Ectodermal cell (in vitro differentiated cells): ENCODE measurements around the gene PTGER3.
A peak's percentile ranks its signal among the peaks of the same experiment; 100 is the strongest.

Experiments
- H3K27ac ChIP-seq: 2 replicates; pipeline ENCODE4 v1.7.0; 2013; ENCODE audit warnings: mild to moderate bottlenecking, low read depth, low read length; ENCODE audit not compliant: insufficient read depth, poor library complexity, severe bottlenecking
- H3K27me3 ChIP-seq: 2 replicates; pipeline ENCODE4 v1.7.0; 2013; ENCODE audit warnings: mild to moderate bottlenecking, low read length; ENCODE audit not compliant: insufficient read depth, control insufficient read depth, poor library complexity, severe bottlenecking
- H3K36me3 ChIP-seq: one replicate; pipeline ENCODE4 v1.7.0; 2013; ENCODE audit warnings: low read length; ENCODE audit not compliant: control insufficient read depth, insufficient read depth
- H3K4me1 ChIP-seq: one replicate; pipeline ENCODE4 v1.7.0; 2013; ENCODE audit warnings: low read length; ENCODE audit not compliant: control insufficient read depth, insufficient read depth
- H3K4me3 ChIP-seq: 2 replicates; pipeline ENCODE4 v1.7.0; 2013; ENCODE audit warnings: low read depth, low read length, control low read depth; ENCODE audit not compliant: insufficient read depth
- H3K9me3 ChIP-seq: 2 replicates; pipeline ENCODE4 v1.7.0; 2013; ENCODE audit warnings: mild to moderate bottlenecking, low read length, moderate library complexity; ENCODE audit not compliant: control insufficient read depth
- WGBS, 2 experiments: methylation state at CpG; one replicate each; pipeline ENCODE4 v1.1.7; 2013; ENCODE audit warnings: missing lambda C conversion rate in 2 of 2; 5-methylcytosine and 5-hydroxymethylcytosine counted together

The PTGER3 gene

DNA sequence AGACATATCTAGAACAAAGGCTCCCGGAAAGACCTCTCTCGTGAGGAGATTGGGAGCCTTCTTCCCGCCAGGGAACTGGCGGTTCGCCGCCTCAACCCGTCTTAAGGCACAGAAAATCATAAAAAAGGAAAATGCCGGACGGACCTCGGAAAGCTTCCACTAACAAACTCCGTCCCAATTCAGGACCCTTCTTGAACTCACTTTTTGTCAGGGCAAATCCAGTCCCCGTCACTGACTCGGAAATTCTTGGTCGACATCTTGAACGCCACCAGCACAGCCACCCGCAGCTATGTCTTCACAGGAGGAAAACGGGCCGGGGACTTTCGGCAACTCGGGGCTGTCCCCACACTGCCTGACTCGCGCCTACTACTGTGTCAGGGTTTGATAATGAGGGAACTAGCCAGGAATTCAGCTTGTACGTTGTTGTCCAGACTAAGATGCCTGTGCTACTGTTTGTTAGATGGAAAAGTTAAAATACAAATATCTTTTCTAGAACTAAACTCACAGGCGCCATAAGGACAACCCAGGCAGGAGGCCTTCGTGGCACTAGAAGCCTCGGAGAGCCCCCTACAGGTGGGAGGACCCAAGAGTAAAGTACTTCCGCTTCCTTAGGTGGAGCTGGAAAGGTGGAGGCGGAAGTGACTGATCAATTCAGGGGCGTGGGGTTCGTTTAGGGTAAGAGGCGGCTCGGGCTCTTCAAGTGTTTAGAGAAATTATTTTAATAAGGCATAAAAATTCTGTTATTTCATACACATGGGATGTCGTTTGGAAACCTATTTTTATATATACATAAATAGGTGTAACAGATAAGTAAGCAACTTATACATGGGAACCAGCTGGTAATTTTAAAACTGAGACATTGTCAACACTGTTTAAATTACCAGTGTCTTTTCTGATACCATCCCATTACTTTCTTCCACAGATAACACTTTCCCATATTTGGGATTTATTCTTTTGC is 33.4 kb upstream of the PTGER3 start, which contains the start of gene ZRANB2:
TSS of gene ZRANB2 (minus strand) at position 297 of the 958 bp plus-strand sequence. CDS start at position 257, 40 bp downstream.
- Histone ChIP-seq H3K27ac (peak within 1 kb of the TSS; percentile 76), H3K27me3 (peaks cover 36% of the 10 kb centered on the region), H3K4me3 (peak within 1 kb of the TSS; percentile 83), H3K36me3 (peaks cover 16% of the 10 kb centered on the region), H3K4me1 (peaks cover 5% of the 10 kb centered on the region), H3K9me3 (no peaks in the 10 kb centered on the region)
- WGBS, 2 experiments = 0 to 1% methylated on average over 29 to 31 of the region's 33 CpGs

DNA sequence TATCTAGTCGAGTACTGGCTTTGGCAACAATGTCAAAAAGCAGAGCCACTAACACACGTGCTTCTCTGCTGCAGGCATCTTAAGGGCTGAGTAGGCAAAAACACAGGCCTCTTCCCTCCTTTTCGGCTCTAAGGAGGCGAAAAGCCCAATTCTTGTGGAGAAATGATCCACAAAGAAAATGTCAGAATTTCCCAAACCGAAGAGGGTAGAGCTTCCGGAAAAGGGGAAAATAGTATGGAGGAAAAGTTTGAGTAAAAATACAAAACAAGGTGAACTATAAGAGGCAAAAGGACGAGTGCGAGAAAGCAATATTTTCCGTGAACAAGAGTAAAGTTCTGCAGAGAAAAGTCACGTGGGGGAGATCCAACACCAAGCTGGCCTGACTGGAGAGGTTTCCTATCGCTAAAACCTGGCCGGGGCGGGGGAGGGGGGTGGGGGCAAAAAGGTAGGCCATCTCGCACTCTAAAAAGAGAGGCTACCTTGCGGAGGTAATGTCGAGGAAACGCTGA is 32.7 kb upstream of the PTGER3 start:
- H3K9me3 ChIP-seq = no peaks in the 10 kb centered on the region
- peaks cover 20% of the 10 kb centered on the region for H3K36me3 ChIP-seq
- H3K4me1 ChIP-seq = peaks cover 5% of the 10 kb centered on the region
- 1 to 2% methylated on average over 17 of the region's 17 CpGs for WGBS, 2 experiments
- no peak overlapping the region for H3K27ac ChIP-seq
- peaks cover 28% of the 10 kb centered on the region for H3K27me3 ChIP-seq
- peak overlapping the region; percentile 83 for H3K4me3 ChIP-seq

- peaks cover 5% of the 10 kb centered on the region for H3K4me1 ChIP-seq
- H3K27ac ChIP-seq = no peak overlapping the region
- H3K4me3 ChIP-seq = no peak overlapping the region
- WGBS, 2 experiments = 100% methylated on average over 1 of the region's 1 CpG
- no peaks in the 10 kb centered on the region for H3K27me3 ChIP-seq
- H3K9me3 ChIP-seq = no peaks in the 10 kb centered on the region
- peaks cover 33% of the 10 kb centered on the region for H3K36me3 ChIP-seq
Measured at GRCh38 chr1:71074681-71075080, 27.1 kb upstream of the PTGER3 start.

DNA sequence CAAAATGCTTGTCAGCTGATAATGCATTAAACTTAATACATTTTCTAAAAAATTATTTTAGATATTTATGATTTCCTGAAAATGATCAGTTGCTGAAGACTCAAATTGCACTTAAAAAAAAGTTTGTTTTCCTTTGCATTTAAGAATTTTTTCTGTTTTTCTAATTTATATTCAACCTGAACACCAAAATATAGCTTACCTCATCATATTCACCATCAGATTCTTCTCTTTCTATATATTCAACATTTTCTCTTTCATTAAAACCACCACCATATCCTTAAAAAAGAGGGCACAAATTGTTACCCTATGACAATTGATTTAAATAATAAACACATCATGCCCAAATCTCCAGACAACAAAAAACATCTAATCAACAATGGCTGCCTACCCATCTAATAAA is 24.7 kb upstream of the PTGER3 start:
- no peaks in the 10 kb centered on the region for H3K9me3 ChIP-seq
- H3K27ac ChIP-seq = no peak overlapping the region
- no peak overlapping the region for H3K4me3 ChIP-seq
- no peaks in the 10 kb centered on the region for H3K4me1 ChIP-seq
- peaks cover 34% of the 10 kb centered on the region for H3K36me3 ChIP-seq
- H3K27me3 ChIP-seq = no peaks in the 10 kb centered on the region

- Histone ChIP-seq H3K36me3 (peaks cover 34% of the 10 kb centered on the region), H3K27me3 (no peaks in the 10 kb centered on the region), H3K27ac (no peak overlapping the region), H3K4me1 (no peaks in the 10 kb centered on the region), H3K9me3 (no peaks in the 10 kb centered on the region), H3K4me3 (no peak overlapping the region)
- 96 to 98% methylated on average over 4 of the region's 4 CpGs for WGBS, 2 experiments
Measured at GRCh38 chr1:71071720-71072119, 24.1 kb upstream of the PTGER3 start.

DNA sequence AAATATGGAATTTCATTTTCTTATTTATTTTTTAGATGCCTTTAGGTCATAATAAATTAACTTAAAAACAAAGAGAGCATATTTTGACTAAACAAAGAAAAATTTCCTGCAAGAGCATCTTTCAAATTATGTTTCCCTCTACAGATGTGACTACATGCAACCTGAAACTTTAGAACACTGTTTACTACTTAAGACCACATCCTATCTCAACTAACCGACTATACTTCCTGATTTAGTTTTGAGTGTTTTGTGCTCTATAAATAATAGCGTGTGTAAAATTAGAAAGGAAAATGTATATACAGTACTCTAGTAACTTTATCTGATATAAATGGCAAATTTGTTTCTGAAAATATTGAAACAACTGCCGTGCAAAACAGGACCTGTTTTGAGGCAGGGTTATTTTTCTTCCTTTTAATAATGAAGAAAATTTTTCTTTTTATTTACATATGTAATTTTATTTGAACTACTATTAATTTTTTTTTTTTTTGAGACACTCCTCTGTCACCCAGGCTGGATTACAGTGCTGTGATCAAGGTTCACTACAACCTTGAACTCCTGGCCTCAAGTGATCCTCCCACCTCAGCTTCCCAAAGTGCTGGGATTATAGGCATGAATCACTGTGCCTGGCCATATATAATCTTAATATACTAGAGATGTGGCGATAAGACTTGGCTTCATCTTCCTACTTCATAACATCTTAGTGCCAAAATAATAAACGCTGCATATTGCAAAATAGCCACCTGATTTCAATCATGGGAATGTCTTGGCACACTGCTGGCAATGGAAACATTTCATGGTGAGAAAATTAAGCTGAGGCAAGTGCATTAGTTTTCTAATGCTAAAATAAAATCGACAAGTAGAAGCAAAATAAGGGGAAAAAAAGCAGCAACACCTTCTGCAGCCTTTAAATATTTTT is 21.0 kb upstream of the PTGER3 start:
- no peak overlapping the region for H3K27ac ChIP-seq
- H3K4me1 ChIP-seq = no peaks in the 10 kb centered on the region
- H3K9me3 ChIP-seq = no peaks in the 10 kb centered on the region
- no peak overlapping the region for H3K4me3 ChIP-seq
- H3K27me3 ChIP-seq = no peaks in the 10 kb centered on the region
- H3K36me3 ChIP-seq = peaks cover 43% of the 10 kb centered on the region
- 93 to 96% methylated on average over 3 to 4 of the region's 6 CpGs for WGBS, 2 experiments

DNA sequence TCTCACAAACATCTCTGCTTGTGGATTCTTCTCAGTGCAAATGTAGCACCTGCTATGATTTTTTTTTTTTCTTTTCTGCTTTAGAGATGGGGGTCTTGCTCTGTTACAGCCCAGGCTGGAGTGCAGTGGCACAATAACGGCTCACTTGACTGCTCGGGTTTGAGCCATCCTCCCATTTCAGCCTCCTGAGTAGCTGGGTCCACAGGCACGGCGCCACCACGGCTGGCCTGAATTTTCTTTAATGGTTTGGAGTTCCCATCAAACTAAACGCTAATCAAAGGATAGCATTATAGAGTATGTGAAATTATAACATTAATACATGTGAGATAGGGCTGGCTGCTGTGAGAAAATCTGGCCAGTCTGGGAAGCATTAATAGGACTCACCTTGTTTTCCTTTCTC is 7.2 kb upstream of the PTGER3 start:
- H3K4me3 ChIP-seq = no peak overlapping the region
- no peaks in the 10 kb centered on the region for H3K9me3 ChIP-seq
- H3K27ac ChIP-seq = no peak overlapping the region
- no peaks in the 10 kb centered on the region for H3K4me1 ChIP-seq
- no peaks in the 10 kb centered on the region for H3K36me3 ChIP-seq
- WGBS, 2 experiments = 86 to 95% methylated on average over 5 to 6 of the region's 6 CpGs
- H3K27me3 ChIP-seq = no peaks in the 10 kb centered on the region

- H3K27ac ChIP-seq = no peak overlapping the region
- H3K27me3 ChIP-seq = peaks cover 2% of the 10 kb centered on the region
- no peaks in the 10 kb centered on the region for H3K9me3 ChIP-seq
- no peaks in the 10 kb centered on the region for H3K36me3 ChIP-seq
- H3K4me3 ChIP-seq = no peak overlapping the region
- no peaks in the 10 kb centered on the region for H3K4me1 ChIP-seq
- WGBS, 2 experiments = 93 to 94% methylated on average over 15 of the region's 15 CpGs
Measured at GRCh38 chr1:71054281-71054731, 6.7 kb upstream of the PTGER3 start.

DNA sequence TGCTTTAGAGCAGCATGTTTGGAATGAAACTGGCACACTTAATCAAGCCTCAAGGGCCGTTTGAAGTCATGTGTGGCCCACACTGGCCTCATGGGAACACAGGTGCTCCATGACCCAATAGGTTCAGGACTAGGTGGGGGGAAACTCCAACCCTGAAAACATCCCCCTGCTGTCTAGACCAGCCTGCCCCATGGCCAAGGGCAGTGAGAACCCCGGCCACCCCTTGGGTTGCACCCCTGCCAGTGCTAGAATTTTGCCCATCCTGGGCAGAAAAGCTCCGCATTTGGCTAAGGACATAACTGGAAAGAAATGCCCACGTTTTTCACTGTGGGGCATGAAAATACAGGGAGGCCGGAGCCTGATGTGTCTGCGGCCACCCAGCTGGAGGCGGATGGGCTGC is 6.1 kb upstream of the PTGER3 start:
- Histone ChIP-seq H3K27ac (no peak overlapping the region), H3K4me3 (no peak overlapping the region), H3K4me1 (no peaks in the 10 kb centered on the region), H3K36me3 (no peaks in the 10 kb centered on the region), H3K9me3 (no peaks in the 10 kb centered on the region), H3K27me3 (peaks cover 7% of the 10 kb centered on the region)
- WGBS, 2 experiments = 75 to 92% methylated on average over 6 to 7 of the region's 7 CpGs

DNA sequence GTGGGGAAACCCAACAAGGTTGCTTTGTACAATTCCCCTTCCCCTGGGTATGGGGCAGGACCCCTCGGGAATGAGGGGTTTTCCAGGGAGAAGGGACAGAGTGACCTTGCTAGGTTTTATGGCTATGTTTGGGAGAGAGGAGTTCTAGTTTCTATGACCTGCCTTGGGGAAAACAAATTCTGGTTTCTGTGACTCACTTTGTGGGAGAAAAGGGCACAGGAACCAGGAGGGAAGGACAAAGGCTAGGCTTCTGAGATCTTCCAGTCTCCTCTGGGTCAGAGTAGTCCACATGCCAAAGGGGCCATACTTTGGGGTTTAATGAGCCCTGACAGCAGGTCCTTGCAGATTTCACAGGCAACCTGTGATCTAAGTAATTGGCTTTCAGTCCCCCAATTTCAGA is 5.5 kb upstream of the PTGER3 start:
- no peak overlapping the region for H3K4me3 ChIP-seq
- H3K27me3 ChIP-seq = peaks cover 13% of the 10 kb centered on the region
- WGBS, 2 experiments = 88 to 90% methylated on average over 1 of the region's 1 CpG
- no peaks in the 10 kb centered on the region for H3K36me3 ChIP-seq
- no peaks in the 10 kb centered on the region for H3K9me3 ChIP-seq
- H3K4me1 ChIP-seq = no peaks in the 10 kb centered on the region
- H3K27ac ChIP-seq = no peak overlapping the region
